Mammary epithelial cell (primary cell): ENCODE measurements around the gene MT1E.

Source experiments
- CTCF ChIP-seq, 2 donors: IDR thresholded peaks in 1 of 2; conservative IDR thresholded peaks in 1 of 2; 2 replicates each; pipeline ENCODE4 v1.5.1; 2011 to 2012; ENCODE audit warnings: inconsistent platforms in 2 of 2, low read length in 2 of 2, mild to moderate bottlenecking in 2 of 2, control low read depth in 1 of 2, low read depth in 1 of 2; ENCODE audit not compliant: insufficient read depth in 1 of 2; ENCODE audit errors: extremely low read depth in 1 of 2
- EZH2 ChIP-seq: IDR thresholded peaks from 2 replicates; pipeline ENCODE4 v1.6.1; 2012; ENCODE audit warnings: low read length, inconsistent platforms, borderline replicate concordance

DNA sequence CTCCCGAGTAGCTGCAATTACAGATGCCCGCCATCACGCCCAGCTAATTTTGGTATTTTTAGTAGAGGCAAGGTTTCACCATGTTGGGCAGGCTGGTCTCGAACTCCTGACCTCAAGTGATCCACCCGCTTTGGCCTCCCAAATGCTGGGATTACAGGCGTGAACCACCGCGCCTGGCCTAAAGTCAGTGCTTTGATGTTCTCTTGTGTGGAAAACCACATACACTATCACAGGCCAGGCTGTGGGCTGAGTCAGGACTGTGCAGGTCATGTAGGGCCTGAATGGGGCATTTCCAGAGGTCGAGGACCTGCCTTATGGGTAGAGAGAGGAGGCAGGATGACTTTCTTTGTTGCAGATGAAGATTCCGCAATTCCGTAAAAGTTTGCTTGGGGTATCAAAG lies 41.3 kb upstream of the MT1E start:
- TF ChIP-seq CTCF (conservative IDR thresholded peaks at IDR 0.05 in 1 of 2, IDR thresholded peaks at IDR 0.05 in 1 of 2; ENCODE audit: extremely low read depth in 1 of 2, insufficient read depth in 1 of 2, low read depth in 1 of 2, low read length in 2 of 2) (no peak), EZH2 (no peak)
